Prostate gland (tissue), 2 donors: ENCODE results near the gene TAAR9. TPM values are rescaled to one million over a fixed set of nuclear protein-coding genes. Genes with fewer than 3 reads are reported as not detected.

Source experiments
- DNase-seq: peaks from one replicate; pipeline ENCODE4 v3.0.0-alpha.2; 2019; ENCODE audit warnings: low spot score
- H3K27ac ChIP-seq, 2 donors: fragments of 200-600 bp; sonication (generic); 2 replicates each; pipeline ENCODE4 v1.5.1; 2017 to 2019
- H3K27me3 ChIP-seq: fragments of 200-600 bp; sonication (generic); replicated peaks from 2 replicates; pipeline ENCODE4 v1.5.1; 2019; ENCODE audit not compliant: insufficient read depth
- H3K36me3 ChIP-seq, 2 donors: fragments of 200-600 bp; sonication (generic); 1 replicate in 1 of 2; 2 replicates in 1 of 2; pipeline versions ENCODE4 v1.5.1 to v1.8.1; 2017 to 2019
- H3K4me1 ChIP-seq: fragments of 200-600 bp; sonication (generic); replicated peaks from 2 replicates; pipeline ENCODE4 v1.5.1; 2019
- H3K4me3 ChIP-seq, 2 donors: fragments of 200-600 bp; sonication (generic); 2 replicates each; pipeline ENCODE4 v1.5.1; 2017 to 2019
- H3K9me3 ChIP-seq: fragments of 200-600 bp; sonication (generic); 2 replicates; pipeline ENCODE4 v1.5.1; 2017
- CTCF ChIP-seq, 4 experiments: fragments of 200-600 bp in 2 of 4; fragments of 450-650 bp in 2 of 4; sonication (generic) in 2 of 4; IDR thresholded peaks; 1 replicate in 3 of 4; 2 replicates in 1 of 4; pipeline ENCODE4 v1.5.1; 2016 to 2019; ENCODE audit warnings: antibody characterized with exemption in 4 of 4, mild to moderate bottlenecking in 2 of 4, moderate library complexity in 2 of 4
- POLR2A ChIP-seq: fragments of 450-650 bp; IDR thresholded peaks from one replicate; pipeline ENCODE4 v1.6.1; 2016; ENCODE audit warnings: antibody characterized with exemption, mild to moderate bottlenecking
- POLR2AphosphoS5 ChIP-seq: sonication (generic); formaldehyde crosslinking; IDR thresholded peaks from one replicate; pipeline ENCODE4 v1.6.1; 2017; ENCODE audit warnings: antibody characterized with exemption
- WGBS: methylation state at CpG from one replicate; pipeline ENCODE4 v1.1.5; 2018; 5-methylcytosine and 5-hydroxymethylcytosine counted together
- intact Hi-C: fragments of 100-400 bp; cut with DNase I; formaldehyde crosslinking; loops from one replicate; pipeline ENCODE4 v1.14.2; 2022
- total RNA-seq, 2 donors: library from RNA; depleted of rRNA; stranded (reverse); fragments of >200 nt; gene quantifications; one replicate each; pipeline ENCODE4 v1.1.0, GENCODE V29; 2016

TAAR9 gene
- total RNA-seq, 2 donors from 2014 or later = not detected

- DNase-seq = peak; percentile 86
- intact Hi-C loops = no loop called here
- WGBS = under 1% methylated on average over 64 of the region's 67 CpGs
These were observed 25.1 kb upstream of the TAAR9 start, which contains the start of gene STX7 for GRCh38 chr6:132512638-132513632. STX7 (minus strand) TSS chr6:132513116; CDS start chr6:132503530, 9,586 bp downstream.

GRCh38 chr6:132513831-132514545 lies 24.1 kb upstream of the TAAR9 start:
- 50% methylated on average over 3 of the region's 3 CpGs for WGBS
- Histone ChIP-seq H3K27ac (no peak overlapping the region), H3K4me1 (no peaks in the 10 kb centered on the region), H3K9me3 (no peaks in the 10 kb centered on the region), H3K27me3 (no peaks in the 10 kb centered on the region), H3K36me3 (no peaks in the 10 kb centered on the region), H3K4me3 (no peak overlapping the region)
- no peak for DNase-seq
- TF ChIP-seq CTCF (IDR thresholded peaks at IDR 0.05) = no peak
- no peak for TF ChIP-seq POLR2A
- no peak for TF ChIP-seq POLR2AphosphoS5
- intact Hi-C loops = no loop called here

More at GRCh38 chr6:132512638-132513632, 25.1 kb upstream of the TAAR9 start, which contains the start of gene STX7:
- H3K27me3 ChIP-seq = no peaks in the 10 kb centered on the region
- H3K4me1 ChIP-seq = no peaks in the 10 kb centered on the region
- H3K4me3 ChIP-seq = peak within 1 kb of the TSS; percentile 77 to 89
- no peaks in the 10 kb centered on the region for H3K36me3 ChIP-seq
- TF ChIP-seq POLR2A (peak; percentile 72), CTCF (IDR thresholded peaks at IDR 0.05) (no peak), POLR2AphosphoS5 (peak; percentile 91)
- peak within 1 kb of the TSS; percentile 75 to 78 for H3K27ac ChIP-seq
- no peaks in the 10 kb centered on the region for H3K9me3 ChIP-seq

GRCh38 chr6:132515386-132515785 lies 22.7 kb upstream of the TAAR9 start:
- H3K27ac ChIP-seq = no peak overlapping the region
- WGBS = 66% methylated on average over 2 of the region's 2 CpGs
- no peaks in the 10 kb centered on the region for H3K36me3 ChIP-seq
- H3K9me3 ChIP-seq = no peaks in the 10 kb centered on the region
- no peak for DNase-seq
- TF ChIP-seq CTCF (IDR thresholded peaks at IDR 0.05) (no peak), POLR2A (no peak), POLR2AphosphoS5 (no peak)
- H3K4me1 ChIP-seq = no peaks in the 10 kb centered on the region
- H3K4me3 ChIP-seq = no peak overlapping the region
- intact Hi-C loops = no loop called here
- no peaks in the 10 kb centered on the region for H3K27me3 ChIP-seq

GRCh38 chr6:132520953-132521352 lies 17.1 kb upstream of the TAAR9 start:
- Histone ChIP-seq H3K36me3 (no peaks in the 10 kb centered on the region), H3K4me3 (no peak overlapping the region), H3K9me3 (no peaks in the 10 kb centered on the region), H3K27ac (no peak overlapping the region), H3K4me1 (no peaks in the 10 kb centered on the region), H3K27me3 (no peaks in the 10 kb centered on the region)
- DNase-seq = no peak
- intact Hi-C loops = no loop called here
- TF ChIP-seq POLR2AphosphoS5 (no peak), POLR2A (no peak), CTCF (IDR thresholded peaks at IDR 0.05) (no peak)
- 71% methylated on average over 2 of the region's 2 CpGs for WGBS
